VCaP (cell line): Measurements from ENCODE around the gene PRDM9.

Experiments
- H3K27ac ChIP-seq: fragments of 450-650 bp; 2 replicates; pipeline ENCODE4 v1.5.1; 2017
- TF ChIP-seq, protein P1 (sequence below): fragments of 450-650 bp; conservative IDR thresholded peaks from 2 replicates; pipeline ENCODE4 v1.5.1; 2017; ENCODE audit warnings: mild to moderate bottlenecking, moderate library complexity

The PRDM9 gene

GRCh38 chr5:23528677-23529076, 21.3 kb downstream of the PRDM9 start:
- TF ChIP-seq, protein P1, sequence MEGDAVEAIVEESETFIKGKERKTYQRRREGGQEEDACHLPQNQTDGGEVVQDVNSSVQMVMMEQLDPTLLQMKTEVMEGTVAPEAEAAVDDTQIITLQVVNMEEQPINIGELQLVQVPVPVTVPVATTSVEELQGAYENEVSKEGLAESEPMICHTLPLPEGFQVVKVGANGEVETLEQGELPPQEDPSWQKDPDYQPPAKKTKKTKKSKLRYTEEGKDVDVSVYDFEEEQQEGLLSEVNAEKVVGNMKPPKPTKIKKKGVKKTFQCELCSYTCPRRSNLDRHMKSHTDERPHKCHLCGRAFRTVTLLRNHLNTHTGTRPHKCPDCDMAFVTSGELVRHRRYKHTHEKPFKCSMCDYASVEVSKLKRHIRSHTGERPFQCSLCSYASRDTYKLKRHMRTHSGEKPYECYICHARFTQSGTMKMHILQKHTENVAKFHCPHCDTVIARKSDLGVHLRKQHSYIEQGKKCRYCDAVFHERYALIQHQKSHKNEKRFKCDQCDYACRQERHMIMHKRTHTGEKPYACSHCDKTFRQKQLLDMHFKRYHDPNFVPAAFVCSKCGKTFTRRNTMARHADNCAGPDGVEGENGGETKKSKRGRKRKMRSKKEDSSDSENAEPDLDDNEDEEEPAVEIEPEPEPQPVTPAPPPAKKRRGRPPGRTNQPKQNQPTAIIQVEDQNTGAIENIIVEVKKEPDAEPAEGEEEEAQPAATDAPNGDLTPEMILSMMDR, result no peak
- no peak overlapping the region for H3K27ac ChIP-seq

- TF ChIP-seq, protein P1, result no peak
- no peak overlapping the region for H3K27ac ChIP-seq
These were observed 23.2 kb downstream of the PRDM9 start for GRCh38 chr5:23530571-23530970.

GRCh38 chr5:23571059-23571458, 63.6 kb downstream of the PRDM9 start:
- TF ChIP-seq, protein P1, result no peak
- H3K27ac ChIP-seq, result no peak overlapping the region
